IMR-90 (cell line): ENCODE measurements around the gene FBXO30. TPM values are rescaled to one million over a fixed set of nuclear protein-coding genes. Genes with fewer than 3 reads are reported as not detected.

Experiments
- ATAC-seq: fragments of 200-7000 bp; cut with Tn5 transposase; 2 replicates; pipeline ENCODE4 v1.9.1; 2020; ENCODE audit warnings: low read depth, mild to moderate bottlenecking, moderate library complexity
- BruUV-seq: library from RNA; stranded (reverse); fragments of 400-500 nt; replicated peaks from 2 replicates; lab custom pipeline; 2021; lab: Mats Ljungman, UMichigan
- CTCF ChIA-PET: fragments of 300-600 bp; formaldehyde crosslinking; extraction: SDS; loops from one replicate; lab custom pipeline; 2021; ENCODE audit warnings: antibody characterized with exemption; lab: Yijun Ruan, JAX
- POLR2A ChIA-PET: fragments of 300-600 bp; sonication (Branson Sonifier 250); formaldehyde crosslinking; loops from one replicate; lab custom pipeline; 2022; ENCODE audit warnings: antibody characterized with exemption; ENCODE audit not compliant: unreplicated experiment; lab: Charles Lee
- DNase-seq: peaks from one replicate; pipeline ENCODE4 v3.0.0; 2013
- H2AFZ ChIP-seq: replicated peaks from 2 replicates; pipeline ENCODE3; 2013; ENCODE audit warnings: low read length, mild to moderate bottlenecking; ENCODE audit not compliant: poor library complexity
- H2AK5ac ChIP-seq: 2 replicates; pipeline ENCODE4 v1.6.1; 2013; ENCODE audit warnings: low read depth, low read length, inconsistent platforms
- H2AK9ac ChIP-seq: replicated peaks from 2 replicates; pipeline ENCODE3; 2013; ENCODE audit warnings: mild to moderate bottlenecking, low read depth, low read length, moderate library complexity; ENCODE audit not compliant: poor library complexity
- H2BK120ac ChIP-seq: 2 replicates; pipeline ENCODE4 v1.6.1; 2013; ENCODE audit warnings: low read depth, low read length, inconsistent platforms
- H2BK15ac ChIP-seq: 3 replicates; pipeline ENCODE4 v1.6.1; 2013; ENCODE audit warnings: low read depth, low read length, inconsistent platforms
- H2BK20ac ChIP-seq: 2 replicates; pipeline ENCODE4 v1.6.1; 2013; ENCODE audit warnings: low read depth, mild to moderate bottlenecking, inconsistent platforms, low read length, moderate library complexity
- H2BK5ac ChIP-seq: 2 replicates; pipeline ENCODE4 v1.6.1; 2013; ENCODE audit warnings: mild to moderate bottlenecking, low read depth, low read length, inconsistent platforms; ENCODE audit not compliant: poor library complexity, severe bottlenecking
- H3K14ac ChIP-seq: replicated peaks from 2 replicates; pipeline ENCODE4 v1.6.1; 2013; ENCODE audit warnings: low read depth, low read length, inconsistent platforms
- H3K18ac ChIP-seq: 2 replicates; pipeline ENCODE4 v1.6.1; 2013; ENCODE audit warnings: low read depth, low read length, control low read depth
- H3K23ac ChIP-seq: 2 replicates; pipeline ENCODE4 v1.6.1; 2013; ENCODE audit warnings: low read depth, low read length, inconsistent platforms
- H3K27ac ChIP-seq: 2 replicates; pipeline ENCODE4 v1.5.1; 2013; ENCODE audit warnings: mild to moderate bottlenecking, control low read depth, low read length; ENCODE audit not compliant: insufficient read depth
- H3K27me3 ChIP-seq: 2 replicates; pipeline ENCODE4 v1.6.1; 2013; ENCODE audit warnings: low read length; ENCODE audit not compliant: control insufficient read depth, insufficient read depth
- H3K36me3 ChIP-seq: 2 replicates; pipeline ENCODE4 v1.6.1; 2013; ENCODE audit warnings: low read length, mixed read lengths; ENCODE audit not compliant: control insufficient read depth, insufficient read depth
- H3K4ac ChIP-seq: 2 replicates; pipeline ENCODE4 v1.6.1; 2013; ENCODE audit warnings: low read depth, low read length, inconsistent platforms
- H3K4me1 ChIP-seq: 2 replicates; pipeline ENCODE4 v1.6.1; 2013; ENCODE audit warnings: low read length, mixed read lengths; ENCODE audit not compliant: control insufficient read depth, insufficient read depth
- H3K4me2 ChIP-seq: 2 replicates; pipeline ENCODE4 v1.6.1; 2013; ENCODE audit warnings: low read depth, mild to moderate bottlenecking, control low read depth, low read length, moderate library complexity
- H3K4me3 ChIP-seq: 2 replicates; pipeline ENCODE4 v1.5.1; 2013; ENCODE audit warnings: low read depth, mild to moderate bottlenecking, control low read depth, low read length, moderate library complexity; ENCODE audit not compliant: insufficient read depth
- H3K56ac ChIP-seq: 2 replicates; pipeline ENCODE4 v1.6.1; 2013; ENCODE audit warnings: low read length, inconsistent platforms; ENCODE audit not compliant: insufficient read depth; ENCODE audit errors: extremely low read depth
- H3K79me1 ChIP-seq, 2 experiments: 2 replicates each; pipeline ENCODE4 v1.6.1; 2013; ENCODE audit warnings: low read length in 2 of 2, inconsistent platforms in 1 of 2, low read depth in 1 of 2
- H3K9ac ChIP-seq: 2 replicates; pipeline ENCODE4 v1.6.1; 2013; ENCODE audit warnings: low read depth, low read length, control low read depth
- H3K9me1 ChIP-seq: 2 replicates; pipeline ENCODE4 v1.6.1; 2013; ENCODE audit warnings: low read length, inconsistent platforms; ENCODE audit not compliant: insufficient read depth
- H3K9me3 ChIP-seq: 2 replicates; pipeline ENCODE4 v1.6.1; 2013; ENCODE audit warnings: low read length; ENCODE audit not compliant: control insufficient read depth, insufficient read depth
- H4K20me1 ChIP-seq: 2 replicates; pipeline ENCODE4 v1.6.1; 2013; ENCODE audit warnings: low read length, inconsistent platforms; ENCODE audit not compliant: insufficient read depth
- H4K5ac ChIP-seq: 2 replicates; pipeline ENCODE4 v1.6.1; 2013; ENCODE audit warnings: mild to moderate bottlenecking, low read depth, low read length, control low read depth
- H4K8ac ChIP-seq, 2 experiments: 2 replicates each; pipeline ENCODE4 v1.6.1; 2013; ENCODE audit warnings: low read depth in 2 of 2, low read length in 2 of 2, control low read depth in 1 of 2, inconsistent platforms in 1 of 2
- H4K91ac ChIP-seq: 2 replicates; pipeline ENCODE4 v1.6.1; 2013; ENCODE audit warnings: low read depth, low read length, inconsistent platforms; ENCODE audit not compliant: insufficient read depth
- CEBPB ChIP-seq: IDR thresholded peaks from 2 replicates; pipeline ENCODE4 v1.6.1; 2012; ENCODE audit warnings: low read depth, low read length, improper control_type of control experiment
- CTCF ChIP-seq: conservative IDR thresholded peaks from 2 replicates; pipeline ENCODE4 v1.5.1; 2012; ENCODE audit warnings: mild to moderate bottlenecking, low read depth, low read length, improper control_type of control experiment
- ELK1 ChIP-seq: fragments of 150-350 bp; IDR thresholded peaks from 2 replicates; pipeline ENCODE4 v1.6.1; 2016; ENCODE audit warnings: low read depth, mild to moderate bottlenecking, low read length, moderate library complexity, borderline replicate concordance
- MAFK ChIP-seq: IDR thresholded peaks from 2 replicates; pipeline ENCODE4 v1.6.1; 2012; ENCODE audit warnings: low read depth, low read length, improper control_type of control experiment
- MXI1 ChIP-seq: IDR thresholded peaks from 2 replicates; pipeline ENCODE4 v1.6.1; 2012; ENCODE audit warnings: low read depth, mild to moderate bottlenecking, low read length, moderate library complexity, borderline replicate concordance
- NFE2L2 ChIP-seq: fragments of 150-350 bp; IDR thresholded peaks from 2 replicates; pipeline ENCODE4 v1.6.1; 2016; ENCODE audit warnings: low read depth, mild to moderate bottlenecking, low read length
- POLR2A ChIP-seq: IDR thresholded peaks from 2 replicates; pipeline ENCODE4 v1.6.1; 2012; ENCODE audit warnings: mild to moderate bottlenecking, low read depth, low read length
- RFX5 ChIP-seq: IDR thresholded peaks from 2 replicates; pipeline ENCODE4 v1.8.0; 2012; ENCODE audit warnings: low read depth, mild to moderate bottlenecking, low read length, moderate library complexity
- USF2 ChIP-seq: fragments of 150-350 bp; IDR thresholded peaks from 2 replicates; pipeline ENCODE4 v1.6.1; 2017; ENCODE audit warnings: mild to moderate bottlenecking, antibody characterized with exemption, low read length, low read depth
- WGBS, 2 experiments: methylation state at CpG; one replicate each; pipeline versions ENCODE4 v1.1.5 to v1.1.7; 2013; ENCODE audit warnings: missing lambda C conversion rate in 2 of 2; ENCODE audit not compliant: insufficient read length in 1 of 2; ENCODE audit errors: extremely low coverage in 2 of 2; 5-methylcytosine and 5-hydroxymethylcytosine counted together
- dilution Hi-C: fragments of 300-500 bp; cut with HindIII; formaldehyde crosslinking; loops from one replicate; pipeline ENCODE4 v1.14.3; 2018; ENCODE audit warnings: low sequenced_read_pairs; ENCODE audit not compliant: unreplicated experiment
- in situ Hi-C: fragments of 300-500 bp; cut with MboI; formaldehyde crosslinking; loops from 3 replicates; pipeline ENCODE4 v1.14.3; 2019; ENCODE audit warnings: low sequenced_read_pairs, inconsistent platforms, mixed read lengths
- intact Hi-C: fragments of 100-400 bp; cut with micrococcal nuclease; formaldehyde crosslinking; loops from 2 replicates; pipeline ENCODE4 v1.10.0; 2022
- polyA plus RNA-seq, 3 experiments: library from polyadenylated mRNA; depleted of rRNA; stranded (reverse); fragments of >200 nt; gene quantifications; 2 replicates each; pipeline ENCODE4 v1.2.3, GENCODE V29; 2012; ENCODE audit warnings: low replicate concordance in 1 of 3
- total RNA-seq: library from RNA; depleted of rRNA; stranded (reverse); fragments of >200 nt; gene quantifications from 2 replicates; pipeline ENCODE4 v1.2.3, GENCODE V29; 2012

Gene FBXO30
- total and polyA plus RNA-seq, 2 of the 4 experiments (the other 2 are of a cell fraction), result 3.1 to 9.3 TPM

GRCh38 chr6:145822456-145822855 is 7.9 kb upstream of the FBXO30 start:
- dilution Hi-C loops, result no loop called here
- ChIA-PET CTCF (no interaction called here), POLR2A (no interaction called here)
- no peak overlapping the region for H4K5ac ChIP-seq
- H3K27ac ChIP-seq, result no peak overlapping the region
- no peak overlapping the region for H2AK5ac ChIP-seq
- H3K9me3 ChIP-seq, result no peaks in the 10 kb centered on the region
- in situ Hi-C loops, result no loop called here
- no peak overlapping the region for H3K9ac ChIP-seq
- H3K4me1 ChIP-seq, result peaks cover 4% of the 10 kb centered on the region
- no peak overlapping the region for H2AK9ac ChIP-seq
- H3K4me3 ChIP-seq, result no peak overlapping the region
- no peak overlapping the region for H2AFZ ChIP-seq
- no peak overlapping the region for H3K14ac ChIP-seq
- H2BK5ac ChIP-seq, result no peak overlapping the region
- WGBS, 2 experiments, result no CpG with 5 or more reads among the region's 2 CpGs
- H3K23ac ChIP-seq, result no peak overlapping the region
- no peak for ATAC-seq
- no peaks in the 10 kb centered on the region for H4K20me1 ChIP-seq
- H3K18ac ChIP-seq, result peak overlapping the region; percentile 26; the same call in 1 of the 2 replicates
- intact Hi-C loops, result no loop called here
- no peaks in the 10 kb centered on the region for H3K27me3 ChIP-seq
- no peak overlapping the region for H3K4me2 ChIP-seq
- H3K4ac ChIP-seq, result no peak overlapping the region
- no TSS peak for BruUV-seq
- no peak overlapping the region for H2BK15ac ChIP-seq
- TF ChIP-seq POLR2A (no peak), NFE2L2 (no peak), MXI1 (no peak), RFX5 (no peak), ELK1 (no peak), MAFK (no peak), CEBPB (no peak), USF2 (no peak), CTCF (no peak)
- H4K8ac ChIP-seq, result no peak overlapping the region
- no peak for DNase-seq
- no peak overlapping the region for H3K56ac ChIP-seq
- H3K9me1 ChIP-seq, result no peaks in the 10 kb centered on the region
- H4K91ac ChIP-seq, result no peak overlapping the region
- H3K36me3 ChIP-seq, result no peaks in the 10 kb centered on the region
- no peaks in the 10 kb centered on the region for H3K79me1 ChIP-seq
- H2BK120ac ChIP-seq, result no peak overlapping the region
- no peak overlapping the region for H2BK20ac ChIP-seq
